ENCODE measurements around the gene EPHA2. TPM values are rescaled to one million over a fixed set of nuclear protein-coding genes. Genes with fewer than 3 reads are reported as not detected.

EPHA2 gene
- total and polyA plus RNA-seq, 2 experiments from 2014 or later: 7.5 to 51.2 TPM

DNA sequence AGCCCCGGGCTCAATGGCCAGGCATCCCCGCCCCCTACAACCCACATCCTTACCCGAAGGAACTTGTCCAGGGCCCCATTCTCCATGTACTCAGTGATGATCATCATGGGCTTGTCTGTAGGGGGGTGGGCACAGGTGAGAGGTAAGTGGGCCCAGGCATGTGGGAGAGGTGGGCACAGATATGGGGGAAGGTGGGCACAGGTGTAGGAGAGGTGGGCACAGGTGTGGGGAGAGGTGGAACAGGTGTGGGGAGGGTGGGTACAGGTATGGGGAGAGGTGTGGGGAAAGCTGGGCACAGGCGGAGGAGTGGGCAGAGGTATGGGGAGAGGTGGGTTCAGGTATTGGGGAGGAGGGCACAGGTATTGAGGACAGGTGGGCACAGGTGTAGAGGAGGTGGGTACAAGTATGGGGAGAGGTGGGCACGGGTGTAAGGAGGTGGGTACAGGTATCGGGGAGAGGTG lies 23.5 kb downstream of the EPHA2 start:
- Histone ChIP-seq H3K4me3 (no peak overlapping the region), H2AFZ (no peak overlapping the region), H3K4me2 (no peak overlapping the region), H3K9me2 (ENCODE audit: insufficient read depth) (no peaks in the 10 kb centered on the region), H3F3A (replicated peaks; ENCODE audit: low read depth) (no peaks in the 10 kb centered on the region; the same call in 1 of the 2 replicates), H4K20me1 (replicated peaks; ENCODE audit: insufficient read depth) (no peaks in the 10 kb centered on the region; the same call in 1 of the 2 replicates), H3K79me2 (replicated peaks; ENCODE audit: insufficient read depth) (no peaks in the 10 kb centered on the region), H3K27ac (ENCODE audit: low read depth) (no peak overlapping the region), H3K27me3 (ENCODE audit: insufficient read depth) (no peaks in the 10 kb centered on the region), H3K36me3 (ENCODE audit: insufficient read depth) (peaks cover 21% of the 10 kb centered on the region), H3K4me1 (ENCODE audit: insufficient read depth) (no peaks in the 10 kb centered on the region)
- Mint-ChIP-seq H3K27ac (no peak overlapping the region), H3K27me3 (ENCODE audit: insufficient read depth, low read depth, poor library complexity) (peaks cover 7% of the 10 kb centered on the region), H3K4me1 (no peaks in the 10 kb centered on the region), H3K36me3 (ENCODE audit: low read depth) (peaks cover 81% of the 10 kb centered on the region), H3K9me3 (no peaks in the 10 kb centered on the region), H3K4me3 (no peak overlapping the region)
- DNase-seq (ENCODE audit: low spot score) (no peak), ATAC-seq (no peak)
- TF ChIP-seq, protein P1, sequence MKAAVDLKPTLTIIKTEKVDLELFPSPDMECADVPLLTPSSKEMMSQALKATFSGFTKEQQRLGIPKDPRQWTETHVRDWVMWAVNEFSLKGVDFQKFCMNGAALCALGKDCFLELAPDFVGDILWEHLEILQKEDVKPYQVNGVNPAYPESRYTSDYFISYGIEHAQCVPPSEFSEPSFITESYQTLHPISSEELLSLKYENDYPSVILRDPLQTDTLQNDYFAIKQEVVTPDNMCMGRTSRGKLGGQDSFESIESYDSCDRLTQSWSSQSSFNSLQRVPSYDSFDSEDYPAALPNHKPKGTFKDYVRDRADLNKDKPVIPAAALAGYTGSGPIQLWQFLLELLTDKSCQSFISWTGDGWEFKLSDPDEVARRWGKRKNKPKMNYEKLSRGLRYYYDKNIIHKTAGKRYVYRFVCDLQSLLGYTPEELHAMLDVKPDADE (IDR thresholded peaks at IDR 0.05): no peak
- TF ChIP-seq ZNF331 (CRISPR knock-in tag; IDR thresholded peaks at IDR 0.05; ENCODE audit: low read depth) (no peak), ZNF114 (CRISPR knock-in tag; IDR thresholded peaks at IDR 0.05) (no peak), STAT1 (IDR thresholded peaks at IDR 0.05; ENCODE audit: unreplicated experiment) (no peak), CREB1 (CRISPR knock-in tag; IDR thresholded peaks at IDR 0.05; ENCODE audit: low read depth) (no peak), ZNF462 (CRISPR knock-in tag; IDR thresholded peaks at IDR 0.05) (no peak), CTCF (conservative IDR thresholded peaks at IDR 0.05; ENCODE audit: low read depth in 2 of 2) (no peak), EZH2phosphoT487 (IDR thresholded peaks at IDR 0.05; ENCODE audit: unreplicated experiment) (no peak), EZH2 (IDR thresholded peaks at IDR 0.05; ENCODE audit: low read depth, unreplicated experiment) (no peak), NANOG (IDR thresholded peaks at IDR 0.05; ENCODE audit: borderline replicate concordance) (no peak), JUNB (IDR thresholded peaks at IDR 0.05; ENCODE audit: unreplicated experiment) (no peak), POLR2AphosphoS5 (IDR thresholded peaks at IDR 0.05; ENCODE audit: low read depth) (no peak), REST (IDR thresholded peaks at IDR 0.05; ENCODE audit: unreplicated experiment) (no peak)

Data from GM23338 (cell line).